ENCODE data around the gene TMEM184B.

The TMEM184B gene

DNA sequence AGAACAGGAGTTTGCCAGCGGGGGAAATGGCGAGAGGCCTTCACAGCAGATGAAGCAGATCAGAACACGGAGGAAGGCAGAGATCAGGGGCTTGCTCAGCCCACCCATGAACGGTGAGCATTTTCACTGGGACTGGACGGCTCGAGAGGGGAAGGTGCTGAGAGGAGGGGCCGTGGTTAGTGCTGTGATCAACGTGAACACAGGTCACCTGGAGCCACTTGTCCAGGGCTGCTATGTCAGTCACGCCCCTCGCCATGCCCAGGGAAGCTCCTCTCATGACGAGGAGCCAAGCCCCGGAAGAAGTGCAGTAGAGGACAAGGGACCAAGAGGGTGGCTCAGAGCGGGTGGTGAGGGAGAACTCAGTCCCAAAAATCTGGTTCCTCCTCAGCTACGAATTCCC lies 98.2 kb downstream of the TMEM184B start:
- Histone ChIP-seq H3K36me3 (ENCODE audit: control insufficient read depth, insufficient read depth, low read length) (no peaks in the 10 kb centered on the region), H3K27me3 (ENCODE audit: control insufficient read depth, insufficient read depth, low read length) (no peaks in the 10 kb centered on the region), H3K4me3 (ENCODE audit: low read depth, low read length) (no peak overlapping the region), H3K4me1 (ENCODE audit: control insufficient read depth, insufficient read depth, low read length) (peaks cover 6% of the 10 kb centered on the region; the same call in 1 of the 2 replicates), H3K9ac (ENCODE audit: low read length) (no peak overlapping the region), H3K27ac (ENCODE audit: low read depth, low read length) (no peak overlapping the region), H3K9me3 (ENCODE audit: control insufficient read depth, insufficient read depth, low read depth, low read length) (no peaks in the 10 kb centered on the region)

- no peak overlapping the region for H3K27ac ChIP-seq (ENCODE audit: low read depth, low read length)
- no peaks in the 10 kb centered on the region for H3K27me3 ChIP-seq (ENCODE audit: control insufficient read depth, insufficient read depth, low read length)
- peaks cover 5% of the 10 kb centered on the region; the same call in 1 of the 2 replicates for H3K36me3 ChIP-seq (ENCODE audit: control insufficient read depth, insufficient read depth, low read length)
- H3K9me3 ChIP-seq (ENCODE audit: control insufficient read depth, insufficient read depth, low read depth, low read length), result no peaks in the 10 kb centered on the region
- H3K4me3 ChIP-seq (ENCODE audit: low read depth, low read length), result no peak overlapping the region
- peaks cover 6% of the 10 kb centered on the region; the same call in 1 of the 2 replicates for H3K4me1 ChIP-seq (ENCODE audit: control insufficient read depth, insufficient read depth, low read length)
- H3K9ac ChIP-seq (ENCODE audit: low read length), result no peak overlapping the region
Measured at GRCh38 chr22:38173641-38173906, 99.2 kb downstream of the TMEM184B start.

GRCh38 chr22:38172832-38173640 lies 99.8 kb downstream of the TMEM184B start:
- Histone ChIP-seq H3K9ac (ENCODE audit: low read length) (no peak overlapping the region), H3K27me3 (ENCODE audit: control insufficient read depth, insufficient read depth, low read length) (no peaks in the 10 kb centered on the region), H3K4me1 (ENCODE audit: control insufficient read depth, insufficient read depth, low read length) (peaks cover 6% of the 10 kb centered on the region; the same call in 1 of the 2 replicates), H3K36me3 (ENCODE audit: control insufficient read depth, insufficient read depth, low read length) (peaks cover 9% of the 10 kb centered on the region), H3K27ac (ENCODE audit: low read depth, low read length) (no peak overlapping the region), H3K9me3 (ENCODE audit: control insufficient read depth, insufficient read depth, low read depth, low read length) (no peaks in the 10 kb centered on the region), H3K4me3 (ENCODE audit: low read depth, low read length) (no peak overlapping the region)

DNA sequence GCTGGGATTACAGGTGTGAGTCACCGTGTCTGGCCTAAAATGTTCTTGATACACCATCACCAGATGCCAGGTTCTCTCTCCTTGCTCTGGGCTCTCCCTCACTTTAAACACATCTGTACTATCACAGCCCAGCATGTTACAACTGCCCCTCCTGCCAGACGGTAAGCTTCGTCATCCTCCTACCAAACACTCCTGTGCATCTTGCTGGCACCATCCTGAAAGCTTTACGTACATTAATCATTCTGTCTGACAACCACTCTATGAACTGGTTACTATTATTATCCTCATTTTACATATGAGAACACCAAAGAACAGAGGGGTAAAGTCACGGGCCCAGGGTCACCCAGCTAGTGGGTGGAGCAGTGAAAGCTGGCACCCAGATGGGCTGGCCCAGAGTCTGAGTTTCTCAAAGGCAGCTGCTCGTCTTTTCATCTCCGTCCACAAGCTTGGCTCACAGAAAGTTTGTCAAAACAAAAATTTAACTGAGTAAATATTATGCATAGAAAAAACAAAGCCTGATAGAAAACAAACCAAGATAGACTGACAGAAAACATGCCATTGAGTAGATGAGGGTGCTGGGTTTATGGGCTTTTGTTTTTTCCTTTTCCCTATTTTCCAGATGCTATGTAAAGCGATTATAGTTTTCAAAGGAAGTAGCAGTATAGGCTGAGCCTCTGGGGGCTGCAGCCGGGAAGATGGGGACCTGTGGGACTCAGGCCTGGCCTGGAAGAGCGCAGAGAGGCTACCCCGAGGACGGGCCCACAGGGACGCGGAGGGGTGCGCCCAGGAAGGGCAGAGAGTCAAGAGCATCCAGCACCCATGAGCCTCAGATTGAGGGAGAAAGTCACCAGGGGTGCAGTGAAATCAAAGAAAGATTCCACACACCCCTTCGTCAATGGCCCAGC lies 100.6 kb downstream of the TMEM184B start:
- H3K4me1 ChIP-seq (ENCODE audit: control insufficient read depth, insufficient read depth, low read length), result no peaks in the 10 kb centered on the region
- peaks cover 12% of the 10 kb centered on the region for H3K36me3 ChIP-seq (ENCODE audit: control insufficient read depth, insufficient read depth, low read length)
- no peak overlapping the region for H3K27ac ChIP-seq (ENCODE audit: low read depth, low read length)
- no peak overlapping the region for H3K4me3 ChIP-seq (ENCODE audit: low read depth, low read length)
- no peaks in the 10 kb centered on the region for H3K9me3 ChIP-seq (ENCODE audit: control insufficient read depth, insufficient read depth, low read depth, low read length)
- H3K9ac ChIP-seq (ENCODE audit: low read length), result no peak overlapping the region
- no peaks in the 10 kb centered on the region for H3K27me3 ChIP-seq (ENCODE audit: control insufficient read depth, insufficient read depth, low read length)

- Histone ChIP-seq H3K36me3 (ENCODE audit: control insufficient read depth, insufficient read depth, low read length) (peaks cover 17% of the 10 kb centered on the region), H3K27me3 (ENCODE audit: control insufficient read depth, insufficient read depth, low read length) (no peaks in the 10 kb centered on the region), H3K27ac (ENCODE audit: low read depth, low read length) (no peak overlapping the region), H3K4me1 (ENCODE audit: control insufficient read depth, insufficient read depth, low read length) (no peaks in the 10 kb centered on the region), H3K4me3 (ENCODE audit: low read depth, low read length) (no peak overlapping the region), H3K9me3 (ENCODE audit: control insufficient read depth, insufficient read depth, low read depth, low read length) (no peaks in the 10 kb centered on the region), H3K9ac (ENCODE audit: low read length) (no peak overlapping the region)
Measured at GRCh38 chr22:38170469-38170868, 102.3 kb downstream of the TMEM184B start.

Measured in HUES6 (cell line).